ENCODE measurements around the gene PFDN5.

Gene PFDN5

DNA sequence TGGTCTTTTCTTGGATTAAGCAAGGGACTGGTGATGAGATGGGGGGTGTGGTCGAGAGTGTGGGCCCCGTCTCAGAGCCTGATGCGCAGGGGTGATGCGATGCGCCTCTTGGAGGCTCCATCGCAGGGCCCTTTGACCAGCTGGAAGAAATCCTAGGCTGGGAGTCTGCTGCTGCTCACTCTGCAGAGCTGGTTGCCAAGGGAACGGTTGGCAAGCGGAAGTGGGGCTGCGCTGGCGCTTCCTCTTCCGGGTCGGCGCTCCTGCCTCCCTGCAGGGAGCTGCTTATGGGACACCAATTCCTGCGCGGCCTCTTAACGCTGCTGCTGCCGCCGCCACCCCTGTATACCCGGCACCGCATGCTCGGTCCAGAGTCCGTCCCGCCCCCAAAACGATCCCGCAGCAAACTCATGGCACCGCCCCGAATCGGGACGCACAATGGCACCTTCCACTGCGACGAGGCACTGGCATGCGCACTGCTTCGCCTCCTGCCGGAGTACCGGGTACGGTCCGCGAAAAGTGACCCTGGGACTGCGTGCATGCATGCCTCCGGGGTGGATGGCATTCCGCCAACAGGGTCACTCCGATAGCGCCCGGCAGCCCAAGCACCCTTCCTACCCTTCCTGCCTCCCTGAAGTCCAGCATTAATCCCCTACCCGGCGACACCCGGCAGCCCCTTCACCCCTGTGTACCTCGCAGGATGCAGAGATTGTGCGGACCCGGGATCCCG is 4.3 kb downstream of the PFDN5 start, which contains the start of gene MYG1:
Gene MYG1, plus strand, starts transcription at position 242 of the 727 bp plus-strand sequence. Its CDS starts 43 bp downstream, at position 285.
- Mint-ChIP-seq H3K9me3 (no peaks in the 10 kb centered on the region), H3K27ac (peak within 1 kb of the TSS; percentile 99), H3K4me3 (peak within 1 kb of the TSS; percentile 99), H3K36me3 (ENCODE audit: low read depth) (peaks cover 72% of the 10 kb centered on the region), H3K4me1 (ENCODE audit: low read depth) (peaks cover 81% of the 10 kb centered on the region), H3K27me3 (no peaks in the 10 kb centered on the region)

GRCh38 chr12:53300187-53300586 is 4.8 kb downstream of the PFDN5 start:
- Mint-ChIP-seq H3K9me3 (no peaks in the 10 kb centered on the region), H3K27me3 (no peaks in the 10 kb centered on the region), H3K27ac (peak overlapping the region; percentile 99), H3K36me3 (ENCODE audit: low read depth) (peaks cover 73% of the 10 kb centered on the region), H3K4me1 (ENCODE audit: low read depth) (peaks cover 76% of the 10 kb centered on the region), H3K4me3 (peak overlapping the region; percentile 99)

DNA sequence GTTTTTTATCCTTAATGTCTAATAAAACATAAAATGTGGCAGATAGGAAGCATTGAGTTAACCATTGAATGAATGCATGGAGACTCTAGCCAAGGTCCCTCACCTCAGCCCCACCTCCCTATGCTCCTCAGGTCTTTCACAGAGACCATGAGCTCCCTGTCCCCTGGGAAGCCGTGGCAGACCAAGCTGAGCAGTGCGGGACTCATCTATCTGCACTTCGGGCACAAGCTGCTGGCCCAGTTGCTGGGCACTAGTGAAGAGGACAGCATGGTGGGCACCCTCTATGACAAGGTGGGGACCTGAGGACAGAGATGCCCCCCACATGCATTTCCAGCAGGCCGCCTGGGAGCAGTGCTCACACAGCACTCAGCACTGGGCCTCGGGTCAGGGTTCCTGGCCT is 7.6 kb downstream of the PFDN5 start:
- peak overlapping the region; percentile 39 for H3K4me3 Mint-ChIP-seq
- H3K9me3 Mint-ChIP-seq: no peaks in the 10 kb centered on the region
- peak overlapping the region; percentile 22 for H3K27ac Mint-ChIP-seq
- H3K36me3 Mint-ChIP-seq (ENCODE audit: low read depth): peaks cover 72% of the 10 kb centered on the region
- no peaks in the 10 kb centered on the region for H3K27me3 Mint-ChIP-seq
- H3K4me1 Mint-ChIP-seq (ENCODE audit: low read depth): peaks cover 49% of the 10 kb centered on the region

DNA sequence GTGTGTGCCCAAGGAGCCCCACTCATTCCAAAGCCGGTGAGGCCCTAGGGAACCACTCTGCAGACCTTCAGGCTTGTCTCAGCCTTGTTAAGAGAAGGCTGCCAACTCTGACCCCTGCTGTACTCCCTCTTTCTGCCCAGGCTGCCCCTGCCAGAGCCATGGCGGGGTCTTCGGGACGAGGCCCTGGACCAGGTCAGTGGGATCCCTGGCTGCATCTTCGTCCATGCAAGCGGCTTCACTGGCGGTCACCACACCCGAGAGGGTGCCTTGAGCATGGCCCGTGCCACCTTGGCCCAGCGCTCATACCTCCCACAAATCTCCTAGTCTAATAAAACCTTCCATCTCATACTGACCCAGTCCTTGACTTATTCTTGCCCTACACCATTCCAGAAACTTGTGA is 11.5 kb downstream of the PFDN5 start:
- Mint-ChIP-seq H3K36me3 (ENCODE audit: low read depth) (peaks cover 55% of the 10 kb centered on the region), H3K27me3 (no peaks in the 10 kb centered on the region), H3K4me3 (no peak overlapping the region), H3K4me1 (ENCODE audit: low read depth) (peaks cover 10% of the 10 kb centered on the region), H3K9me3 (no peaks in the 10 kb centered on the region), H3K27ac (peak overlapping the region; percentile 41)

- Mint-ChIP-seq H3K9me3 (no peaks in the 10 kb centered on the region), H3K27me3 (no peaks in the 10 kb centered on the region), H3K27ac (no peak overlapping the region), H3K4me3 (no peak overlapping the region), H3K36me3 (ENCODE audit: low read depth) (peaks cover 47% of the 10 kb centered on the region), H3K4me1 (ENCODE audit: low read depth) (no peaks in the 10 kb centered on the region)
Observed at GRCh38 chr12:53308276-53308675, 12.9 kb downstream of the PFDN5 start.

GRCh38 chr12:53313996-53314395 is 18.7 kb downstream of the PFDN5 start:
- H3K9me3 Mint-ChIP-seq: no peaks in the 10 kb centered on the region
- no peak overlapping the region for H3K27ac Mint-ChIP-seq
- H3K4me1 Mint-ChIP-seq (ENCODE audit: low read depth): peaks cover 4% of the 10 kb centered on the region
- no peaks in the 10 kb centered on the region for H3K27me3 Mint-ChIP-seq
- peaks cover 56% of the 10 kb centered on the region for H3K36me3 Mint-ChIP-seq (ENCODE audit: low read depth)
- H3K4me3 Mint-ChIP-seq: no peak overlapping the region

GRCh38 chr12:53320352-53321195 is 25.2 kb downstream of the PFDN5 start:
- Mint-ChIP-seq H3K27me3 (no peaks in the 10 kb centered on the region), H3K4me1 (ENCODE audit: low read depth) (peaks cover 43% of the 10 kb centered on the region), H3K27ac (peak overlapping the region; percentile 97), H3K4me3 (peak overlapping the region; percentile 94), H3K36me3 (ENCODE audit: low read depth) (peaks cover 25% of the 10 kb centered on the region), H3K9me3 (no peaks in the 10 kb centered on the region)

DNA sequence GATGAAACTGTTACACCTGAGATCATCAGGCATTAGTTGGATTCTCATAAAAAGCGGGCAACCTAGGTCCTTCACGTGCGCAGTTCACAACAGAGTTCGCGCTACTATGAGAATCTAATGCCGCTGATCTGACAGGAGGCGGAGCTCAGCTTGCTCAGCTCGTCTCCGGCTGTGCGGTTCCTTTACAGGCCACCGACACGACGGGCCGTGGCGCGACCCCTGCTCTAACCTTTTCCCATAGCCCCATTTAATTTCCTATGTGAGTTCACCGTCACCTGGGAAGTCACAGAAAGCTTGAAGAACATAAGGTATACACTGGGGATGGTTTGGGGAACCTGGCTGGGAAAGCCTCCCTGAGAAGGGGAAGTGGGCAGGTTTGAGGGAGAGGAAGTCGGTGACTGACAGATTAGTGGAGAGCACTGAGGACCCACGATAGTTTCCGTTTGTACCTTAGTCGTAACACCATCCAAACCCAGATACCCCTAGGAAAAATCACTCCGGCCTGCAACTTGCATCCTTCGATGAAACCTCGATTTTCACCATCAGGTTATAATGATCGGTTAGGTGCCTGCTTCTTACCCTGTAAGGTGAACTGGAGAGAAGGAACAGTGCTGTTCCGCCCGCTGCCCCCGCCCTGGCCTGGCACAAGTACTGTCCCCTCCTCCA is 28.9 kb downstream of the PFDN5 start:
- Mint-ChIP-seq H3K4me1 (ENCODE audit: low read depth) (peaks cover 47% of the 10 kb centered on the region), H3K36me3 (ENCODE audit: low read depth) (peaks cover 5% of the 10 kb centered on the region), H3K4me3 (peak overlapping the region; percentile 87), H3K27me3 (peaks cover 5% of the 10 kb centered on the region), H3K9me3 (no peaks in the 10 kb centered on the region), H3K27ac (peak overlapping the region; percentile 96)

DNA sequence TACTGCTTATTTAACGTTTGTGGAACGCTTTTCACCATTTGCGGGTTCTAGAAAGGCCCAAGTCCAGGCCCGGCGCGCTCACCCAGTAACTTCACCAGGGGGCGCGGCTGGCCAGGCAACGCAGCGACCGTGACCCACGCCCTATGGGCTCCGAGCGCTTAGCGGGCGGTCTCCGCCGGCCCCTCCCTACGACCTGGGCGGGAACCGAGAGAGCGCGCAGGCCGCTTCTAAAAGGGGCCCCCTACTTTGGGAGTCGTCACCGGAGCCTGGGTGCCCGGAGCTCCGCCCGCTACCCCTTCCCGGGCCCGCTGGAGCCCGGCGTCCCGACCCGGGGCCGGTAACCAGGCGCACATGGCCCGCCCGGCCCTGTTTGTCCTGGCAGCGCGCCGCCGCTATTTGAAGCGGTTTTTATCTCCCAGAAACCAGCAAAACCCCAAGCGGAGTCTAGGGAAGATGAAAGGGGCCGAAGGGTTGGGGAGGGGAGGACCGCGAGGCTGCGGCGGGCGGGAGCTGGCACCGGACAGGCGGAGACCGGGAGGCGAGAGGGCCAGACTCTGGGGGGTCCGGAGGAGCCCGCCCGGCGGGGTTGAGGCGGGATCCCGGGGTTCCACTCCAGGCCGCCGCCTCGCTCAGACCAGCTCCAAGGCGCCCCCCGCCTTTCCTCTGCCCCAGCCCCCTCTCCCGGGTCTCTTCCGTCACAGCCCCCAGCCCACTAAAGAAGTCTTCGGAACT is 29.6 kb downstream of the PFDN5 start:
- Mint-ChIP-seq H3K4me1 (ENCODE audit: low read depth) (peaks cover 44% of the 10 kb centered on the region), H3K27ac (peak overlapping the region; percentile 96), H3K4me3 (peak overlapping the region; percentile 87), H3K27me3 (peaks cover 5% of the 10 kb centered on the region), H3K9me3 (no peaks in the 10 kb centered on the region), H3K36me3 (ENCODE audit: low read depth) (peaks cover 4% of the 10 kb centered on the region)

DNA sequence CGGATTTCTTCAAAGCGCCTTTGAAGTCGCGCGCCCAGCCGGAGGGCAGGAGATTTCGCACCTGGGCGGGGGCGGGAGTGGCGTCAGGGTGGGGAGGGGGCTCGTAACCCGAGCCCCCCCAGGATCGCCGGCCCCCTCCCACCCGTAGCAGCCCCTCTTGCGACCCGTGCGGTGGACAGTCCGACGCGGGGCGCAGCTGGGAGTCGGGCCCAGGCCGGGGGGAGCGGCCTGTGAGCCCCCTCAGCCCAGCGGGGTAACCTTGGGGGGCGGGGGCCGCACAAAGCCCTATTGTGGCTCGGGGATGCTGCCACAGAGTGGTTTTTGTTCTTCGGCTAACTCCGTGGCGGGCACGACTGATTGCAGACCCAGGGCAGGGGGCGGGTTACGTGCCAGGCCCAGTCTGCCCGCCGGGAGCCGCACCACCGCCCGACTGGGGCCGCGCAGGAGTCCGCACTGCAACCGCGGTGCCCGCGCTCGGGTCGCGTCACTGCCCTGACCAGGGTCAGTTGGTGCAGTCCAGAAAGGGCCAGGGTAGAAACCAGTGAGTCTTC is 30.2 kb downstream of the PFDN5 start:
- Mint-ChIP-seq H3K27ac (peak overlapping the region; percentile 82), H3K4me3 (peak overlapping the region; percentile 87)

DNA sequence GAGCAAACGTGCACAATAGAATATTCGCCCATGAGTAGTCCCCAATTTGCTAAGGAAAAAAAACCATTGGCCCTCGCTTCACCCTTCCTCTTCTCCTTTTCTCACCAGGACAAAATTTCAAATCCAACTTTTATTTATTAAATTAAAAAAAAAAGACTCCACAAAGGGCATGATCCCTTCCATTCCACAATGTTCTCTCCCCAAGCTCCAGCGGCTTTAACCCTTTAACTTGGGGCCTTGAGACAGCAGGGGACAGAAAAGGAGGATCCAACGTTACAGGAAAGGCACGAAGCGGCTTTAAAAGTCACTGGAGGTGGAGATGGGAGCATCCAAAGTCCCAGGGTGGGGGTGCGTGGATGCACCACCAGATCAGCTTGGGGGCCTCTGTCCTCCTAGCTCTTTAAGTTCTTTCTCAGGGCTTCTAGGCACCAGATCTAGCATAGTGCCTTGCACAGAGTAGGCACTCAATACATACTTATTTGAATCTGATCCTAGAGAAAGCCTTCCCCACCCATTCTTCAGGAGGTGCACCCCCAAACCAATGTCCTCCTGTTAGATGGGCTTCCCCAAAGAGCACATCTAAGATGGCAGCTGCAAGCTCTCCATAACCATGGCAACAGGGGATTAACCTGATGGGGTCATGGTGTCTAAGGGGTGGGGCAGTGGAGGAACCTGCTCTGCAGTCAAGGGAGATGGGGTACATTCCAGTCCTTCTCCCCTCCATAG is 31.3 kb downstream of the PFDN5 start:
- Mint-ChIP-seq H3K27ac (peak overlapping the region; percentile 82), H3K4me1 (ENCODE audit: low read depth) (peaks cover 27% of the 10 kb centered on the region), H3K4me3 (peak overlapping the region; percentile 76), H3K36me3 (ENCODE audit: low read depth) (no peaks in the 10 kb centered on the region), H3K27me3 (peaks cover 5% of the 10 kb centered on the region), H3K9me3 (no peaks in the 10 kb centered on the region)

More for the DNA sequence above, 30.2 kb downstream of the PFDN5 start:
- Mint-ChIP-seq H3K27me3 (peaks cover 5% of the 10 kb centered on the region), H3K36me3 (ENCODE audit: low read depth) (peaks cover 4% of the 10 kb centered on the region), H3K9me3 (no peaks in the 10 kb centered on the region), H3K4me1 (ENCODE audit: low read depth) (peaks cover 38% of the 10 kb centered on the region)

GRCh38 chr12:53327435-53328042 is 32.2 kb downstream of the PFDN5 start:
- Mint-ChIP-seq H3K9me3 (no peaks in the 10 kb centered on the region), H3K27ac (no peak overlapping the region), H3K4me3 (no peak overlapping the region), H3K4me1 (ENCODE audit: low read depth) (peaks cover 23% of the 10 kb centered on the region), H3K27me3 (peaks cover 13% of the 10 kb centered on the region), H3K36me3 (ENCODE audit: low read depth) (no peaks in the 10 kb centered on the region)

DNA sequence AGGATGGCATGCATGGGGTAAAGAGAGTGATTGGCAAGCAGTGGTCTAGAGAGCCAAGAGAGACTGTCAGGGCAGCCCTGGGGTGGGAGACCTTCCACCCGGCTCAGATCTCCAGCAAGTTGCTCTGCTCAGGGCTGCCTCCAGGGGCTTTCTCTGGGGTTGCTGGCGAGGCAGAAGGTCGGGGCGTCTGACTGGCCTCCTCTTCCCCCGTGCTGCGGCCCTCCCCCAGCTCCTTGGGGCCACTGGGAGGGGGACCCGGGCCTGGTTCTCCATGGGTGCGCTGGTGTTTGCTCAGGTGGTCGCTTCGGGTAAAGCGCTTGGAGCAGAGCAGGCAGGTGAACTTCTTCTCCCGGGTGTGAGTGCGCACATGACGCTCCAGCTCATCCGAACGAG is 32.7 kb downstream of the PFDN5 start:
- H3K36me3 Mint-ChIP-seq (ENCODE audit: low read depth): no peaks in the 10 kb centered on the region
- H3K27ac Mint-ChIP-seq: no peak overlapping the region
- peaks cover 20% of the 10 kb centered on the region for H3K4me1 Mint-ChIP-seq (ENCODE audit: low read depth)
- H3K9me3 Mint-ChIP-seq: no peaks in the 10 kb centered on the region
- H3K4me3 Mint-ChIP-seq: no peak overlapping the region
- H3K27me3 Mint-ChIP-seq: peaks cover 14% of the 10 kb centered on the region
